HG03139 (cell line): Measurements from ENCODE around the gene GAREM1.

Source experiments
- ATAC-seq: cut with Tn5 transposase; IDR thresholded peaks from one replicate; pipeline ENCODE4 v1.9.1; 2021; ENCODE audit not compliant: unreplicated experiment

The GAREM1 gene

GRCh38 chr18:32459361-32460101 lies 11.2 kb downstream of the GAREM1 start:
- ATAC-seq: no peak

- no peak for ATAC-seq
Observed at GRCh38 chr18:32455361-32455760, 15.3 kb downstream of the GAREM1 start.

GRCh38 chr18:32454593-32454992 lies 16.1 kb downstream of the GAREM1 start:
- ATAC-seq: no peak

- ATAC-seq: no peak
Observed at GRCh38 chr18:32450874-32451273, 19.8 kb downstream of the GAREM1 start.

- no peak for ATAC-seq
Observed at GRCh38 chr18:32450026-32450691, 20.5 kb downstream of the GAREM1 start.

GRCh38 chr18:32446780-32447179 lies 23.9 kb downstream of the GAREM1 start:
- ATAC-seq: no peak

GRCh38 chr18:32445846-32446245 lies 24.8 kb downstream of the GAREM1 start:
- no peak for ATAC-seq

- no peak for ATAC-seq
Observed at GRCh38 chr18:32443706-32444215, 26.9 kb downstream of the GAREM1 start.

GRCh38 chr18:32443033-32443705 lies 27.5 kb downstream of the GAREM1 start:
- no peak for ATAC-seq

GRCh38 chr18:32442575-32442974 lies 28.1 kb downstream of the GAREM1 start:
- ATAC-seq: no peak

GRCh38 chr18:32441533-32441932 lies 29.1 kb downstream of the GAREM1 start:
- no peak for ATAC-seq

- ATAC-seq: no peak
Observed at GRCh38 chr18:32440518-32440917, 30.2 kb downstream of the GAREM1 start.

- no peak for ATAC-seq
Observed at GRCh38 chr18:32439802-32440201, 30.9 kb downstream of the GAREM1 start.

- ATAC-seq: no peak
Observed at GRCh38 chr18:32439241-32439640, 31.4 kb downstream of the GAREM1 start.

GRCh38 chr18:32438173-32438572 lies 32.5 kb downstream of the GAREM1 start:
- ATAC-seq: no peak

GRCh38 chr18:32437100-32437834 lies 33.4 kb downstream of the GAREM1 start:
- ATAC-seq: no peak

- ATAC-seq: no peak
Observed at GRCh38 chr18:32435631-32436500, 34.8 kb downstream of the GAREM1 start.

- ATAC-seq: no peak
Observed at GRCh38 chr18:32431753-32432152, 38.9 kb downstream of the GAREM1 start.

- ATAC-seq: no peak
Observed at GRCh38 chr18:32429402-32429801, 41.3 kb downstream of the GAREM1 start.
